Activated CD8-positive, alpha-beta T cell treated with anti-CD3 and anti-CD28 coated beads, Interleukin-2, amount 10 ng/mL, durations not matched to agents 7 days and 5 days (primary cell): ENCODE data around the gene SPEG. TPM values are rescaled to one million over a fixed set of nuclear protein-coding genes. Genes with fewer than 3 reads are reported as not detected.

Experiments
- ATAC-seq: fragments of 150-1000 bp; cut with Tn5 transposase; one replicate; pipeline ENCODE4 v1.10.0; 2021; ENCODE audit warnings: moderate library complexity
- CTCF ChIA-PET: fragments of 350-600 bp; sonication (Branson Sonifier 250); formaldehyde crosslinking; loops from one replicate; lab custom pipeline; 2021; ENCODE audit warnings: antibody characterized with exemption; lab: Charles Lee
- POLR2A ChIA-PET: fragments of 350-600 bp; sonication (Branson Sonifier 250); formaldehyde crosslinking; loops from one replicate; lab custom pipeline; 2021; ENCODE audit warnings: antibody characterized with exemption; lab: Charles Lee
- DNase-seq: peaks from one replicate; pipeline ENCODE4 v3.0.0-alpha.2; 2020
- H3K27ac Mint-ChIP-seq: one replicate; pipeline ENCODE4 v1.8.0; 2021; ENCODE audit warnings: mild to moderate bottlenecking, mixed read lengths
- H3K27me3 Mint-ChIP-seq: one replicate; pipeline ENCODE4 v1.8.0; 2021; ENCODE audit warnings: low read depth, mixed read lengths
- H3K36me3 Mint-ChIP-seq: one replicate; pipeline ENCODE4 v1.8.0; 2021; ENCODE audit warnings: low read depth, mixed read lengths
- H3K4me1 Mint-ChIP-seq: one replicate; pipeline ENCODE4 v1.8.0; 2021; ENCODE audit warnings: low read depth, mixed read lengths
- H3K4me3 Mint-ChIP-seq: one replicate; pipeline ENCODE4 v1.8.0; 2021; ENCODE audit warnings: mild to moderate bottlenecking, mixed read lengths
- H3K9me3 Mint-ChIP-seq: one replicate; pipeline ENCODE4 v1.8.0; 2022; ENCODE audit warnings: mixed read lengths; ENCODE audit not compliant: insufficient read depth
- total RNA-seq, 2 experiments: library from RNA; stranded (reverse); gene quantifications; one replicate each; pipeline ENCODE4 v1.2.3, GENCODE V29; 2021

SPEG gene
- total RNA-seq, 2 experiments from 2014 or later = 10.8 to 11.6 TPM

GRCh38 chr2:219543596-219544358 lies 109.1 kb downstream of the SPEG start, which contains the start of the genes CHPF and TMEM198:
CHPF (minus strand) TSS chr2:219543809; CDS start chr2:219543538, 271 bp downstream.
TMEM198 (plus strand) TSS chr2:219544028; CDS start chr2:219544728, 700 bp downstream.
- DNase-seq (peak; percentile 95), ATAC-seq (peak; percentile 71)
- POLR2A ChIA-PET = interaction anchor here (0.8 kb wide), 1 partner anchor 54 kb away, joined by 4 read pairs; the partner anchor contains the start of gene STK11IP
- H3K9me3 Mint-ChIP-seq = no peaks in the 10 kb centered on the region
- peak within 1 kb of the TSS; percentile 73 for H3K4me3 Mint-ChIP-seq
- peaks cover 25% of the 10 kb centered on the region for H3K4me1 Mint-ChIP-seq
- H3K27ac Mint-ChIP-seq = peak within 1 kb of the TSS; percentile 78
- H3K27me3 Mint-ChIP-seq = peaks cover 24% of the 10 kb centered on the region
- CTCF ChIA-PET = interaction anchor here (0.7 to 5.9 kb wide), 10 partner anchors 9 to 146 kb away, joined by 3 to 39 read pairs (median 6); partner anchors contain the start of gene STK11IP
- H3K36me3 Mint-ChIP-seq = no peaks in the 10 kb centered on the region

- ATAC-seq (no peak), DNase-seq (no peak)
- Mint-ChIP-seq H3K9me3 (no peaks in the 10 kb centered on the region), H3K4me3 (peak overlapping the region; percentile 69), H3K27me3 (peaks cover 24% of the 10 kb centered on the region), H3K4me1 (peaks cover 25% of the 10 kb centered on the region), H3K36me3 (no peaks in the 10 kb centered on the region), H3K27ac (peak overlapping the region; percentile 69)
- POLR2A ChIA-PET = no interaction called here
- CTCF ChIA-PET = interaction anchor here (1.1 to 5.9 kb wide), 4 partner anchors 8 to 97 kb away, joined by 4 to 39 read pairs (median 14); no protein-coding TSS in a partner anchor
Measured at GRCh38 chr2:219544567-219544966, 109.9 kb downstream of the SPEG start.

GRCh38 chr2:219545295-219545942 lies 110.8 kb downstream of the SPEG start:
- Mint-ChIP-seq H3K27me3 (peaks cover 29% of the 10 kb centered on the region), H3K36me3 (no peaks in the 10 kb centered on the region), H3K4me1 (peaks cover 25% of the 10 kb centered on the region), H3K9me3 (no peaks in the 10 kb centered on the region), H3K27ac (no peak overlapping the region), H3K4me3 (no peak overlapping the region)
- ChIA-PET POLR2A (no interaction called here), CTCF (interaction anchor here (1.1 to 5.9 kb wide), 3 partner anchors 15 to 96 kb away, joined by 4 to 39 read pairs (median 21); no protein-coding TSS in a partner anchor)
- DNase-seq (no peak), ATAC-seq (no peak)

- DNase-seq (no peak), ATAC-seq (no peak)
- no peak overlapping the region for H3K27ac Mint-ChIP-seq
- peaks cover 26% of the 10 kb centered on the region for H3K4me1 Mint-ChIP-seq
- ChIA-PET CTCF (interaction anchor here (5.9 kb wide), 1 partner anchor 20 kb away, joined by 39 read pairs; no protein-coding TSS in a partner anchor), POLR2A (no interaction called here)
- no peaks in the 10 kb centered on the region for H3K36me3 Mint-ChIP-seq
- H3K27me3 Mint-ChIP-seq = peaks cover 34% of the 10 kb centered on the region
- no peak overlapping the region for H3K4me3 Mint-ChIP-seq
- no peaks in the 10 kb centered on the region for H3K9me3 Mint-ChIP-seq
Measured at GRCh38 chr2:219545943-219546352, 111.3 kb downstream of the SPEG start.

- Mint-ChIP-seq H3K27me3 (peaks cover 44% of the 10 kb centered on the region), H3K9me3 (no peaks in the 10 kb centered on the region), H3K36me3 (no peaks in the 10 kb centered on the region), H3K4me3 (no peak overlapping the region), H3K27ac (no peak overlapping the region), H3K4me1 (peaks cover 18% of the 10 kb centered on the region)
- DNase-seq = no peak
- POLR2A ChIA-PET = no interaction called here
- ATAC-seq = no peak
- CTCF ChIA-PET = interaction anchor here (3.3 kb wide), 1 partner anchor 12 kb away, joined by 17 read pairs; no protein-coding TSS in a partner anchor
Measured at GRCh38 chr2:219547621-219548020, 113.0 kb downstream of the SPEG start.

Other genes with a start within 250 kb of the SPEG start
- gene ZFAND2B, start 228.1 kb upstream of the SPEG start, total RNA-seq = 10 to 100 TPM; 57.0 to 59.5 TPM
- gene ABCB6, start 215.9 kb upstream of the SPEG start, total RNA-seq = 10 to 100 TPM; 11.6 to 11.9 TPM
- gene ATG9A, start 205.2 kb upstream of the SPEG start, total RNA-seq = 10 to 100 TPM; 51.7 to 53.8 TPM
- 100 to 1,000 TPM; 106 to 114 TPM for gene ANKZF1, start 205.0 kb upstream of the SPEG start, total RNA-seq
- gene GLB1L, start 189.4 kb upstream of the SPEG start, total RNA-seq = 1 to 10 TPM; 3.4 to 4.0 TPM
- gene STK16, start 189.4 kb upstream of the SPEG start, total RNA-seq = 10 to 100 TPM; 31.2 to 31.5 TPM
- not detected for gene TUBA4B, start 181.6 kb upstream of the SPEG start, total RNA-seq
- gene TUBA4A, start 180.9 kb upstream of the SPEG start, total RNA-seq = 100 to 1,000 TPM; 286 to 292 TPM
- 10 to 100 TPM; 43.5 to 51.1 TPM for gene DNAJB2, start 155.5 kb upstream of the SPEG start, total RNA-seq
- gene PTPRN, start 125.4 kb upstream of the SPEG start, total RNA-seq = under 1 TPM in 1 of 2 experiments, not detected in 1; 0.16 TPM
- not detected for gene RESP18, start 102.1 kb upstream of the SPEG start, total RNA-seq
- 10 to 100 TPM; 58.1 to 59.7 TPM for gene DNPEP, start 46.9 kb upstream of the SPEG start, total RNA-seq
- gene DES, start 16.5 kb upstream of the SPEG start, total RNA-seq = not detected
- 10 to 100 TPM; 37.8 to 41.2 TPM for gene GMPPA, start 64.0 kb downstream of the SPEG start, total RNA-seq
- not detected for gene ASIC4, start 79.6 kb downstream of the SPEG start, total RNA-seq
- gene CHPF, start 109.0 kb downstream of the SPEG start, total RNA-seq = 1 to 10 TPM; 7.1 to 7.3 TPM
- gene TMEM198, start 109.2 kb downstream of the SPEG start, total RNA-seq = under 1 TPM; 0.47 to 0.60 TPM
- gene OBSL1, start 136.7 kb downstream of the SPEG start, total RNA-seq = under 1 TPM; 0.18 to 0.45 TPM
- not detected for gene INHA, start 137.5 kb downstream of the SPEG start, total RNA-seq
- 10 to 100 TPM; 30.0 to 33.1 TPM for gene STK11IP, start 163.0 kb downstream of the SPEG start, total RNA-seq
- not detected for gene SLC4A3, start 192.8 kb downstream of the SPEG start, total RNA-seq